HCT116 (cell line): ENCODE measurements around the gene NPR3. TPM values are rescaled to one million over a fixed set of nuclear protein-coding genes. Genes with fewer than 3 reads are reported as not detected.

ENCODE experiments used
- ATAC-seq: fragments of 200-7000 bp; cut with Tn5 transposase; 2 replicates; pipeline ENCODE4 v1.9.1; 2020; ENCODE audit warnings: mild to moderate bottlenecking, moderate library complexity
- BruUV-seq: library from RNA; stranded (reverse); fragments of 400-500 nt; replicated peaks from 2 replicates; lab custom pipeline; 2021; lab: Mats Ljungman, UMichigan
- CTCF ChIA-PET: fragments of 300-600 bp; sonication (Branson Sonifier 250); formaldehyde crosslinking; loops from one replicate; lab custom pipeline; 2021; ENCODE audit warnings: antibody characterized with exemption; lab: Charles Lee
- POLR2A ChIA-PET: fragments of 300-600, 350-600 bp; sonication (Branson Sonifier 250); formaldehyde crosslinking; loops from one replicate; lab custom pipeline; 2021; ENCODE audit warnings: antibody characterized with exemption; lab: Charles Lee
- RAD21 ChIA-PET, 2 experiments: fragments of 300-600 bp; sonication (Branson Sonifier 250); formaldehyde crosslinking; loops; one replicate each; lab custom pipeline; 2023; ENCODE audit warnings: low total read pairs in 2 of 2; ENCODE audit not compliant: uncharacterized antibody in 2 of 2, unreplicated experiment in 2 of 2, low non-redundant PET in 1 of 2; lab: Charles Lee
- DNase-seq: peaks from one replicate; pipeline ENCODE4 v3.0.0-alpha.2; 2010; ENCODE audit warnings: low read depth, low spot score
- H2AFZ ChIP-seq: fragments of 200-600 bp; shearing (Covaris generic), sonication (generic); 2 replicates; pipeline ENCODE4 v1.6.1; 2017; ENCODE audit warnings: low read depth, mixed run types, mixed read lengths, antibody characterized with exemption, low read length; ENCODE audit not compliant: poor library complexity, severe bottlenecking
- H3K27ac ChIP-seq: 2 replicates; pipeline ENCODE4 v1.5.1; 2012; ENCODE audit warnings: low read depth, low read length
- H3K27me3 ChIP-seq: fragments of 200-600 bp; sonication (generic); 2 replicates; pipeline ENCODE4 v1.6.1; 2016; ENCODE audit warnings: mixed run types, low read length, mixed read lengths; ENCODE audit not compliant: insufficient read depth
- H3K36me3 ChIP-seq, 2 experiments: fragments of 200-500 bp in 1 of 2; fragments of 200-600 bp in 1 of 2; sonication (Bioruptor generic) in 1 of 2; sonication (generic) in 1 of 2; 2 replicates each; pipeline versions ENCODE4 v1.5.1 to v1.6.1; 2014 to 2016; ENCODE audit warnings: low read length in 2 of 2, inconsistent platforms in 1 of 2, mixed read lengths in 1 of 2, mixed run types in 1 of 2; ENCODE audit not compliant: insufficient read depth in 2 of 2, control insufficient read depth in 1 of 2
- H3K4me1 ChIP-seq, 2 experiments: fragments of 200-600 bp in 1 of 2; sonication (generic) in 1 of 2; 2 replicates each; pipeline versions ENCODE4 v1.5.1 to v1.6.1; 2012 to 2017; ENCODE audit warnings: low read length in 2 of 2, inconsistent platforms in 1 of 2, mild to moderate bottlenecking in 1 of 2, mixed read lengths in 1 of 2, mixed run types in 1 of 2, moderate library complexity in 1 of 2; ENCODE audit not compliant: insufficient read depth in 2 of 2, control insufficient read depth in 1 of 2
- H3K4me2 ChIP-seq: fragments of 200-600 bp; sonication (generic); 2 replicates; pipeline ENCODE4 v1.6.1; 2017; ENCODE audit warnings: mixed run types, low read length, mixed read lengths
- H3K4me3 ChIP-seq, 2 experiments: fragments of 200-600 bp in 1 of 2; sonication (generic) in 1 of 2; replicated peaks in 1 of 2; 2 replicates each; pipeline ENCODE4 v1.5.1; 2011 to 2016; ENCODE audit warnings: low read length in 2 of 2, control low read depth in 1 of 2, low read depth in 1 of 2, mild to moderate bottlenecking in 1 of 2, mixed read lengths in 1 of 2, mixed run types in 1 of 2
- H3K79me2 ChIP-seq: fragments of 200-600 bp; sonication (generic); 2 replicates; pipeline ENCODE4 v1.6.1; 2017; ENCODE audit warnings: mild to moderate bottlenecking, mixed run types, low read length, moderate library complexity, mixed read lengths; ENCODE audit not compliant: insufficient read depth
- H3K9ac ChIP-seq: fragments of 200-600 bp; sonication (generic); 2 replicates; pipeline ENCODE4 v1.6.1; 2016; ENCODE audit warnings: low read length, mixed read lengths
- H3K9me2 ChIP-seq: fragments of 200-600 bp; sonication (generic), shearing (Covaris generic); 2 replicates; pipeline ENCODE4 v1.6.1; 2017; ENCODE audit warnings: mixed run types, mild to moderate bottlenecking, moderate library complexity; ENCODE audit not compliant: insufficient read depth
- H3K9me3 ChIP-seq, 2 experiments: fragments of 200-500 bp in 1 of 2; fragments of 200-600 bp in 1 of 2; sonication (Bioruptor generic) in 1 of 2; sonication (generic) in 1 of 2; 2 replicates each; pipeline ENCODE4 v1.6.1; 2014 to 2017; ENCODE audit warnings: low read length in 2 of 2, mixed read lengths in 2 of 2, inconsistent platforms in 1 of 2, low read depth in 1 of 2, mild to moderate bottlenecking in 1 of 2, mixed run types in 1 of 2, moderate library complexity in 1 of 2; ENCODE audit not compliant: control insufficient read depth in 1 of 2, insufficient read depth in 1 of 2
- H4K20me1 ChIP-seq: fragments of 200-600 bp; sonication (generic), shearing (Covaris generic); 2 replicates; pipeline ENCODE4 v1.6.1; 2017; ENCODE audit warnings: mixed run types, mild to moderate bottlenecking, moderate library complexity; ENCODE audit not compliant: insufficient read depth
- CBX3 ChIP-seq: IDR thresholded peaks from 2 replicates; pipeline ENCODE4 v1.6.1; 2012; ENCODE audit warnings: low read depth
- CEBPB ChIP-seq: IDR thresholded peaks from 2 replicates; pipeline ENCODE4 v1.6.1; 2012; ENCODE audit warnings: low read depth
- EZH2 ChIP-seq: fragments of 200-600 bp; sonication (generic); IDR thresholded peaks from 2 replicates; pipeline ENCODE4 v1.6.1; 2017; ENCODE audit warnings: antibody characterized with exemption, mixed run types
- EZH2phosphoT487 ChIP-seq: fragments of 200-600 bp; IDR thresholded peaks from 2 replicates; pipeline ENCODE4 v1.6.1; 2018; ENCODE audit warnings: antibody characterized with exemption, borderline replicate concordance
- FOSL1 ChIP-seq: IDR thresholded peaks from 2 replicates; pipeline ENCODE4 v1.6.1; 2012; ENCODE audit warnings: low read depth
- JUND ChIP-seq: IDR thresholded peaks from 2 replicates; pipeline ENCODE4 v1.6.1; 2012
- RAD21 ChIP-seq: IDR thresholded peaks from 2 replicates; pipeline ENCODE4 v1.6.1; 2012; ENCODE audit warnings: low read depth, mild to moderate bottlenecking
- SIN3A ChIP-seq: IDR thresholded peaks from 2 replicates; pipeline ENCODE4 v1.6.1; 2012; ENCODE audit warnings: low read depth
- SP1 ChIP-seq: IDR thresholded peaks from 2 replicates; pipeline ENCODE4 v1.6.1; 2012; ENCODE audit warnings: low read depth
- YY1 ChIP-seq: IDR thresholded peaks from 2 replicates; pipeline ENCODE4 v1.6.1; 2011; ENCODE audit warnings: low read length, low read depth, moderate library complexity, mild to moderate bottlenecking; ENCODE audit not compliant: insufficient replicate concordance; ENCODE audit errors: extremely low read depth
- ZNF274 ChIP-seq: fragments of 200-500 bp; sonication (Bioruptor generic); IDR thresholded peaks from 2 replicates; pipeline ENCODE4 v1.6.1; 2014; ENCODE audit warnings: mild to moderate bottlenecking, low read depth, low read length, inconsistent platforms
- intact Hi-C: fragments of 100-400 bp; cut with micrococcal nuclease; formaldehyde crosslinking; loops from 2 replicates; pipeline ENCODE4 v1.10.0; 2022
- total RNA-seq: library from RNA; stranded (reverse); gene quantifications from one replicate; pipeline ENCODE4 v1.2.1, GENCODE V29; 2021; ENCODE audit not compliant: unreplicated experiment
- TF ChIP-seq, protein P1 (sequence below): IDR thresholded peaks from 2 replicates; pipeline ENCODE4 v1.6.1; 2011; ENCODE audit warnings: mild to moderate bottlenecking, low read length, moderate library complexity; ENCODE audit not compliant: insufficient replicate concordance; ENCODE audit errors: extremely low read depth
- TF ChIP-seq, protein P2 (sequence below): IDR thresholded peaks from 2 replicates; pipeline ENCODE4 v1.6.1; 2012

Gene NPR3
- total RNA-seq, 1 experiment from 2014 or later, result 0.39 TPM

DNA sequence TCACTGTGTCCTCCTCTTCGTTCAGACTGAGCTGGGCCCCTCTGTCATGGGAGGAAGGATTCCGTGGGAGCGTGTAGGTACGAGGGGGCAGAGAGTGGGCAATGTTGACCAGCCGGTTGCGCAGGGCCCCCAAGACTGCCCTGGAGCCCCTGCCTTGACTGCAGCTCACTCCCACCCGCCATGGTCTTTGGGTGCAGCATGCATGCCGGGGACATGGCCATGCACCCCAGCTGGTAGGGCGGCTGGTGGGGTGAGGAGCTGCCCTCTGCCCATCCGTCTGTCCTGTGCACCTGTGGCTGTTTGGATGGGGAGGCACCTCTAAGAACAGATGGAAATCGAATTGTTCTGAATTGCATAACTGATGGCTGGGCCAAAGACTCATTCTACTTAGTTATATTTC, 42.6 kb upstream of the NPR3 start:
- intact Hi-C loops, result no loop called here
- Histone ChIP-seq H3K9ac (no peak overlapping the region), H3K79me2 (no peaks in the 10 kb centered on the region), H3K9me3 (peaks cover 3 to 8% of the 10 kb centered on the region in 2 experiments; a peak in 2 of 4 replicates), H2AFZ (no peak overlapping the region), H4K20me1 (no peaks in the 10 kb centered on the region), H3K27ac (no peak overlapping the region), H3K4me2 (no peak overlapping the region), H3K4me3 (no peak overlapping the region), H3K9me2 (no peaks in the 10 kb centered on the region), H3K27me3 (no peaks in the 10 kb centered on the region), H3K4me1 (no peaks in the 10 kb centered on the region), H3K36me3 (no peaks in the 10 kb centered on the region)
- ATAC-seq (no peak), DNase-seq (no peak)
- ChIA-PET POLR2A (no interaction called here), CTCF (no interaction called here), RAD21 (no interaction called here)
- TF ChIP-seq CEBPB (no peak), SIN3A (no peak), CBX3 (no peak), RAD21 (no peak), YY1 (no peak), JUND (no peak), EZH2 (no peak), FOSL1 (no peak)
- TF ChIP-seq, protein P1, sequence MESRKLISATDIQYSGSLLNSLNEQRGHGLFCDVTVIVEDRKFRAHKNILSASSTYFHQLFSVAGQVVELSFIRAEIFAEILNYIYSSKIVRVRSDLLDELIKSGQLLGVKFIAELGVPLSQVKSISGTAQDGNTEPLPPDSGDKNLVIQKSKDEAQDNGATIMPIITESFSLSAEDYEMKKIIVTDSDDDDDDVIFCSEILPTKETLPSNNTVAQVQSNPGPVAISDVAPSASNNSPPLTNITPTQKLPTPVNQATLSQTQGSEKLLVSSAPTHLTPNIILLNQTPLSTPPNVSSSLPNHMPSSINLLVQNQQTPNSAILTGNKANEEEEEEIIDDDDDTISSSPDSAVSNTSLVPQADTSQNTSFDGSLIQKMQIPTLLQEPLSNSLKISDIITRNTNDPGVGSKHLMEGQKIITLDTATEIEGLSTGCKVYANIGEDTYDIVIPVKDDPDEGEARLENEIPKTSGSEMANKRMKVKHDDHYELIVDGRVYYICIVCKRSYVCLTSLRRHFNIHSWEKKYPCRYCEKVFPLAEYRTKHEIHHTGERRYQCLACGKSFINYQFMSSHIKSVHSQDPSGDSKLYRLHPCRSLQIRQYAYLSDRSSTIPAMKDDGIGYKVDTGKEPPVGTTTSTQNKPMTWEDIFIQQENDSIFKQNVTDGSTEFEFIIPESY, result no peak
- no TSS peak for BruUV-seq

DNA sequence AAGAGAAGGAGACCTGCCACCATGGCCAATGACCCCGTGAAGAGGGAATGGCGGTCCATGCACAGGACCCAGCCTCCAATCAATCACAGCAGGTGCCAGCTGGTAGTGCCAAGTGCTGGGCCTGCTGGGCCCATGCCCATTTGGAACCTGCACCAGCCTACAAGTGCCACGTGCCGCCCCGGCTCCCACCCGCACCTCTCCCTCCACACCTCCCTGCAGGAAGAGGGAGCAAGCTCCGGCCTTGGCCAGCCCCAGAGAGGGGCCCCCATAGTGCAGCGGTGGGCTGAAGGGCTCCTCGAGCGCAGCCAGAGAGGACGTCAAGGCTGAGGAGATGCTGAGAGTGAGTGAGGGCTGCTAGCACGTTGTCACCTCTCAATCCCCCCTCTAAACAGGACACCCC, 37.8 kb upstream of the NPR3 start:
- no peak overlapping the region for H2AFZ ChIP-seq
- H4K20me1 ChIP-seq, result no peaks in the 10 kb centered on the region
- no peak for DNase-seq
- RAD21 ChIA-PET, result no interaction called here
- POLR2A ChIA-PET, result no interaction called here
- TF ChIP-seq EZH2phosphoT487 (no peak), SP1 (no peak), ZNF274 (no peak)
- TF ChIP-seq, protein P2, sequence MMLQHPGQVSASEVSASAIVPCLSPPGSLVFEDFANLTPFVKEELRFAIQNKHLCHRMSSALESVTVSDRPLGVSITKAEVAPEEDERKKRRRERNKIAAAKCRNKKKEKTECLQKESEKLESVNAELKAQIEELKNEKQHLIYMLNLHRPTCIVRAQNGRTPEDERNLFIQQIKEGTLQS, result no peak
- TF ChIP-seq, protein P1, result no peak
- H3K9ac ChIP-seq, result no peak overlapping the region
- H3K4me2 ChIP-seq, result no peak overlapping the region
- no peaks in the 10 kb centered on the region for H3K4me1 ChIP-seq
- H3K27me3 ChIP-seq, result no peaks in the 10 kb centered on the region
- no peak for ATAC-seq
- no peak overlapping the region for H3K4me3 ChIP-seq
- H3K9me3 ChIP-seq, result peaks cover 3 to 8% of the 10 kb centered on the region in 2 experiments; a peak in 2 of 4 replicates
- H3K36me3 ChIP-seq, result no peaks in the 10 kb centered on the region
- BruUV-seq, result no TSS peak
- no peak overlapping the region for H3K27ac ChIP-seq
- H3K9me2 ChIP-seq, result no peaks in the 10 kb centered on the region
- intact Hi-C loops, result no loop called here
- CTCF ChIA-PET, result no interaction called here
- H3K79me2 ChIP-seq, result no peaks in the 10 kb centered on the region
